HG03025 (cell line): ENCODE measurements around the gene MON1B.

ENCODE experiments used
- ATAC-seq: cut with Tn5 transposase; IDR thresholded peaks from one replicate; pipeline ENCODE4 v1.9.1; 2021; ENCODE audit warnings: mild to moderate bottlenecking, moderate library complexity; ENCODE audit not compliant: unreplicated experiment, low FRiP score

The MON1B gene

GRCh38 chr16:77195411-77195810 is 4.4 kb downstream of the MON1B start:
- ATAC-seq = no peak

DNA sequence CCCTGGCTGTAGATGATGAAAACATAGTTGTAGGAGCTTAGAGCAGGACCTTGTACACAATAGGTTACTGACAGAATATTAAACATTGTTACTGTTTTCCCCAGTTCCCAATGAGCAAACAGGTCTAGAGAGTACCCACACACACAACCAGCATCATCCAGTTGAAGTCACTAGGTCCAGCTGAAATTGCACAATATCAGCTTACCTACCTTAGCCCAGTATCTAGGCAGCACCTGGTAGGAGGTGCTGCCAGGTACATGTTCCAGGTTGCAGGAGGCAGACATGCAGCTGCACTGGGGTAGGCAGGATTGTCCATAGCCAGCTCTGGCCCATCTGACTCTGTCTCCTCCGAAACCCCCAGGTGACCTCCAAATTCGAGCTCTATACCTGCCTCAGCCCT is 6.8 kb downstream of the MON1B start:
- ATAC-seq = no peak

DNA sequence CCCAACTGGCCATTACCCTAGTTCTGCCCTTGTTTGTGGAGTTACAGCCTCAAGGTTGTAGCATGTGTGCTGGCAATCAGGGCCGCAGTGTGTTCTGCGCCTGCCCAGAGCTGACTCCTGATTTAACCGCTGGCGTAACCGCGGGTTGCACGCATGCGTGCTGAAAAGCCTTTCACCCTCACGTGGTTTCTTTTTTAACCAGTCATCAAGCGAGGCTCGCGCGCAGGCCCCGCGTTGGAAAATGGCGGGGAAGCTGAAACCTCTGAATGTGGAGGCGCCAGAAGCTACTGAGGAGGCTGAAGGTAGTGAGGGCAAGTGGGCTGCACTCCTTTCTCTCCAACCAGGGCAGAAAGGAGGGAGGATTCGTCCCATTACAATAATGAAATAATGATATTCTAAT is 8.2 kb downstream of the MON1B start, which contains the start of gene SYCE1L:
Gene SYCE1L, plus strand, starts transcription at position 198 of the 400 bp plus-strand sequence. Its CDS starts 44 bp downstream, at position 242.
- no peak for ATAC-seq

DNA sequence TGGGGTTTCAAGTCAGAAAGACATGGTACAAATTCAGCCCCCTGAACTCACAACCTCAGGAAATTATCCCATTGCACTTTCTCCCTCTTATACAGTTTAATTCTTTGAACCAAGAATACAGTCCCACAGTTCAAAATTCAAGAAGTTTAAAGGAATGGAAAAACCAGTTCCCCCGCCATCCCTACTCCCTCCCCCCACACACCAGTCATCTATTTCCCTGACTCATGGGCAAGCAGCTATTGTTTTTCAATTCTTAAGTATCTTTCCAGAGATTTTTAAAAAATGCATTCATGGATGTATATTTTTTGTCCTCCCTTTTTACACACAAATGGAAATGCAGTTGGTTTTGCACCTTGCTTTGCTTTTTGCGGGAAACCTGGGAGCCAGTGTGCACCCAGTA is 15.5 kb downstream of the MON1B start:
- no peak for ATAC-seq

DNA sequence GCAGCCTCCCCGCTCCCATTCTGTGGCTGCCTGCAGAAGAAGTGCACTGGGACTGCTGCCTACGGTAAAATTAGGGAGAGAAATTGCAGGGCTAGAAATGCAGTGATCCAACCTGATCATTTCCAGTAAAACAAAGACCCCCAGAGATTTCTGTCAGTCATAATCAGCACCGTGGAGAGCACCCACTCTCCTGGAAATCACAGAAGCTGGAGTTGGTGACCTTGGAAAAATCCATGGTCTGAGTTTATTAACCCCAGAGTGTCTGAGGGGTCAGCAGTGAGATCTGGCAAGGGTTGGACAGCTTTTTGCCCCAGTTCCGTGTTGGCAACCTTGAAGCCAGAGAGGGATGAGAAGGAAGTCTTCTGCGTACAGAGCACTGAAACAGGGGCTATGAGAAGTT is 16.0 kb downstream of the MON1B start:
- ATAC-seq = no peak

DNA sequence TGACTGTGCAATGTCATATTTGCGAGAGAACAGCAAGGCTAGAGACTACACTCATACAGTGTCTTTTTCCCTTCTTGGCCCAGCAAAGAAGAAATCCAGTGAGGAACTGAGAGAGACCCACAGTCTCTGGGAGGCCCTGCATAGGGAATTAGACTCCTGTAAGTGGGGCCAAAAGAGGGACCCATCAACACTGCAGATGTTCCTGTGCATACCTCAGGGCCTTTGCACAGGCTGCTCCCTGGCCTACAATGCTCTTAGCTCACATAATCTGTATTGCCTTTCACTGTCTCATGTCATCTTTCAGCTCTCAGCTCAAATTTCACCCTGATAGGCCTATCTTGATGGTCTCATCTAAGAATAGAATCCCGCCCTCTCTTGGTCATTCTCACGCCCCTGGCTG is 17.4 kb downstream of the MON1B start:
- ATAC-seq = no peak

GRCh38 chr16:77211880-77212740 is 21.1 kb downstream of the MON1B start:
- ATAC-seq = peak; percentile 49

DNA sequence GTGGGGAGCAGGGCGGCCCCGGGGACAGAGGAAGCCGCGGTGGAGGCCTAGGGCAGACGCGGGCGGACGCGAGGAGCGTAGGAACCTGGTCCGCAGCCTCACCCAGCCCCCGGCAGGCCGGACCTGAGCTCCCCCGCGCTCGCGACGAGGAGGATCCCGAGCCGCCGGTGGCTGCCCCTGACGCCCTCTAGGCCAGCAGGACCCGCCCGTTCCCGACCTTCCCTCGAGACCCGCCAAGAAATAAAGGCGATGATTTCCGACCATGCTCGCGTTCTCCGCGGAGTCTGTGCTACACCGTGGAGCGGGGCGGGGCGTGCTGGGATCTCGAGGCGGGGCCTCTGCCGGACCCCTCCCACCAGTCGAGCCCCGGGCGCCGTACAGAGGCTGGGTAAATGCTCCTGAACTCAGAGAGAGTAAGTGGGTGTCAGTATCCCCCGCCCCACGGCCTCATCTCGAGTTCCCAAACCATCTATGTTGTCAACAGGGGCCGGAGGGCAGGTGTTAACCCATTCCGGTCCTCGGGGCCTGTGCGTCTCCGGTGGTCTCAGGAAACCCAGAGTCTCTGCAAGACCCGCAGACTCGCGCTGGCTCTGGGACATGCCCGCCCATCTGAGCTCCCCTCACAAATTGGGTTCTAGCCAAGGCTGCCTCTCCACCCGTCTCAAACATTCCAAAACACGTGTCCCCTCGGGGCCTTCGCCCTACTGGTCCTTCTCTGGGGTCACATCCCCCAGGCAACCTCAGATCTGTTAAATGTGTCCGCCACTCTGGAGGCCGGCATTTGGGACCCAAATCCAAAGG is 22.0 kb downstream of the MON1B start:
- ATAC-seq = peak; percentile 74

DNA sequence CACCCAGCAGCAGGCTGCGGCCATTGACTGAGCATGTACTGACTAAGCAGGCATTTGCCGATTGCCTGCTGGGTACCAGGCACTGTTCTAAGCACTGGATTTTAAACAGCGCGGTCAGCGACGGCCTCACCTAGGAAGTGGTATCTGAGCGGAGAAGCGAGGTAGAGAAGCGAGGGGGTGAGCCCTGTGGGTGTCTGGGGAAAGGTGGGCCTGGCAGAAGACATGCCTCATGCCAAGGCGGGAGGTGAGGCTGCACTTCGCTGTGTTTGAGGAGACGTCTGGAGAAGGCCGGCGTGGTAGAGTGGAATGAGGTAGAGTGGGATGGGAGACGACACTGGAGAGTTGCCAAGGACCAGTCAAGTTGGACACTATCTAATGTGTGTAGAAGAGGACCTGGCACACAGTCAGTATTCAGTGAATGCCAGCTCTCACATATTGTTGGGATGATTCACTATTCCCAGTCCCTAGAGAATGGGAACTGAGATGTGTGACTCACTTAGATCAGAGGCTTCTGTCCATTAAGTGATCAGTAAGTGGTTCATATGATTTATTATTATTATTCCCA is 22.6 kb downstream of the MON1B start:
- ATAC-seq = no peak

DNA sequence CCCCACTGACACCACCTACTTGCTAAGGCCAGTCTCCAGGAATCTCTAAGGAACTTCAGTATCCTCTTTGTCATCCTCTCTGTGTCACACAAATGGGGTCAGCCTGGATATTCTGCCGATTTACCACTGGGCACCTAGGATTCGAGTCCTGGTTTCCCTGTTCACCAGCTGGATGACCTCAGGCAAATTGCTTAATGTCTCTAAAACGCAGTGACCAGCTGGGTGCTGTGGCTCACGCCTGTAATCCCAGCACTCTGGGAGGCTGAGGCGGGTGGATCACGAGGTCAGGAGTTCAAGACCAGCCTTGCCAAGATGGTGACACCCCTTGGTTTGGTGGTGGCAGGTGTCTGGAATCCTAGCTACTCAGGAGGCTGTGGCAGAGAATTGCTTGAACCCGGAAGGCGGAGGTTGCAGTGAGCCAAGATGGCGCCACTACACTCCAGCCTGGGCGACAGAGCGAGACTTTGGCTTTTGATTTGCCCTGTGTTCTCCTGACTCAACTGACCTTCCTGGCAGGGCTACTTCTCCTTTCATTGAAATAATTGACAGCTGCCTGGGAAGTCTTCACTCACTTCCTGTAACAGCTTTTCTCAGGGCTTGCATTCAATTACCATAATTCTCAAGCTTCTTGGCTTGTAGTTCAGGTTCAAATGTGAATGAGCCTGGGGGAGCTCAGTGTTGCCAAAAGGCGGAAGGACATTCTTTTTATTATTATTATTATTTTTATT is 23.6 kb downstream of the MON1B start:
- ATAC-seq = no peak

DNA sequence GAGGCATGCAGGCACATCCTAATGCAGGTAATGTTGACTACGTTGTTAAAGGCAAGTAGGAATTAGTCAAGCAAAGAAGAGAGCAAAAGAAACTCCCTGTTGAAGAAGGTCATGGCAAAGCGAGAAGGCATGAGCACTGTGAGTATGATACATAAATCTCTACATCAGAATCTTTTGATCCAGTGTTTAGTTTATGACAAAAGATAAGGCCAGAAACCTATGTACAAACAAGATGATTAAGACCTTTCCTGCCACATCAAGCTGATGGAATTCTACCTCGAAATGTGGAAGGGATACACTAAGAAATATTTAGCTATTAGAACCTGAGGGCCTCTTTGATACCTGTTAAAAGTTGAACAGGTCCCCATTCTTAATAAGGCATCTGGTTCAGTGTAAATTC is 28.4 kb downstream of the MON1B start:
- no peak for ATAC-seq

GRCh38 chr16:77220427-77220826 is 29.4 kb downstream of the MON1B start:
- ATAC-seq = no peak

DNA sequence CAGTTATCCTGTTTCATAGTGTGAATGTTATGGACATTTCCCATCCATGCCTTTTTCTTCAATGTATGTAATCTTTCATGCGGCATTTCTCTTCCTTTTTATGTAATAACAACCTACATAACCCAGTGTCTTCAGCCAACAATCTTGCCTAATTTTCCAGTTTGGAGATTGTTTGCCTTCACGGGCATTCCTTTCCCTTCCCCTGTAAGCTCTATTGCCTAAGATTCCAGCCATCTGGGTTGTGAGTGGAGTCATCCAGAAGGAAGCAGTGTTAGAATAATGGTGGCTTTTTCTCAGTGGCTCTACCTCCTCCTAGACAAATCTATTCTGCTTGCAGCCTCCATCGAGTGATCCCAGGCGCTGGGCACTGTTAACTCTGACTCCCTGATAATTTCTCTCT is 30.5 kb downstream of the MON1B start:
- ATAC-seq = no peak

DNA sequence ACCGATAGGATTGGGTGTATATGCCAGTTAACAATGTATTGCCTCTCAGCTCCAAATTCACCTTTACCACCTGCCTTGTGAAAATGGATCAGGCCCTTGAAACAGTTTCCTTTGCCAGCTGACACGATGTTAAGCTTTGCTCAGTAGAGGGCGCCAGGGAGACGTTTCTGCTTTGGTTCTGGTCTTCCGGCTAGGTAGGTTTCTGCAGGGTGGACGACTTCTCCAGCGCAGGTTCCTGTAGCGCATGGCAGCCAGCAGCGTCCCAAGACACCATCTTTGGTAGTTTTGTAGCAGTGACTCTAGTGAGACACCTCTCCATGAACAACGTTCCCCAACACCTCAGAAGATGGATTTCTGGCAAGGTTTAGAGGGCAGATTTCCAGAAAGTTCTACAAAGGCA is 32.2 kb downstream of the MON1B start:
- no peak for ATAC-seq

- ATAC-seq = no peak
Measured at GRCh38 chr16:77225182-77225581, 34.2 kb downstream of the MON1B start.

- ATAC-seq = no peak
Measured at GRCh38 chr16:77227745-77228144, 36.8 kb downstream of the MON1B start.

GRCh38 chr16:77231047-77231446 is 40.1 kb downstream of the MON1B start:
- ATAC-seq = no peak

DNA sequence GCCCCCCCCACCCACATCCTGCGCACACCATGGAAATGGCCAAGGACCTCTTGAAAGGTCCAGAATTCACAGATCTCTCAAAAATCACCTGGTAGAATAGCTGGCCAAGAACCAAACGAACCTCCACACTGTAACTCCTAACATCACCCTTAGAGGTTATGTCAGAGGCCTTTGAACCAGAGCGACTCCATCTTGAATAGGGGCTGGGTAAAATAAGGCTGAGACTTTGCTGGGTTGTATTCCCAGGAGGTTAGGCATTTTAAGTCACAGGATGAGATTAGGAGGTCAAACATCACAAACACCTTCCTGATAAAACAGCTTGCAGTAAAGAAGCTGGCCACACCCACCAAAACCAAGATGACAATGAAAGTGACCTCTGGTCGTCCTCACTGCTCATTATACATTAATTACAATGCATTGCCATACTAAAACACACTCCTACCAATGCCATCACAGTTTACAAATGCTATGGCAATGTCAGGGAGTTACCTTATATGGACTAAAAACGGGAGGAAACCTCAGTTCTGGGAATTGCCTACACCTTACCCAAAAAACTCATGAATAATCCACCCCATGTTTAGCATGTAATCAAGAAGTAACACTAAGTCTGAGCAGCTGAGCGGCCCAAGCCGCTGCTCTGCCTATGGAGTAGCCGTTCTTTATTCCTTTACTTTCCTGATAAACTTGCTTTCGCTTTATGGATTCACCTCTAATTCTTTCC is 43.0 kb downstream of the MON1B start:
- no peak for ATAC-seq

- no peak for ATAC-seq
Measured at GRCh38 chr16:77234611-77235010, 43.6 kb downstream of the MON1B start.

DNA sequence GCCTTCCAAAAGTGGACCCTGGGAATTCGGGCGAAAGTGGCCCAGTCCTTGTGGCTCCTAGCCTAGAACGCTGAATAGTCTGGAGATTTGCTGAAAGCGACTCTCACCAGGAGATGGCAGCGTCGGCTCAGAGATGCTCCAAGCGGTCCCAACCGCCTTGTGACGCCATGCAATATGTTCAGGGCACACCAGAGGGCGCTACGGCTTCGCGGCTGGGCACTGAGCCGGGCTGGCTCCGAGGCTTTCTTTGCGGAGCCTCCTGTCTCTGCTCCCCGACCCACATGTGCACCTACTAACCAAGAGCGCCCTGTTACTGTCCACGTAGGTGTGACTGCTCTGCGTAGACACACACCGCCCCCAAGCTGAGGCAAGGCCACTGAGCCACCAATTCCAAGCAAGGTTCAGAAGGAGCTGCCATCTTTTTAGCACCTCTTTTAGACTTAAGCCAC is 45.1 kb downstream of the MON1B start:
- ATAC-seq = peak; percentile 95
